Nephron (organoid): ENCODE results near the gene EDA.

ENCODE experiments used
- H3K27ac Mint-ChIP-seq, 3 experiments: 2 replicates each; pipeline ENCODE4 v1.8.0; 2020; ENCODE audit warnings: mixed read lengths in 3 of 3, mild to moderate bottlenecking in 2 of 3, moderate library complexity in 1 of 3
- H3K27me3 Mint-ChIP-seq: 2 replicates; pipeline ENCODE4 v1.8.0; 2021; ENCODE audit warnings: low read depth, mild to moderate bottlenecking, moderate library complexity, mixed read lengths
- H3K36me3 Mint-ChIP-seq: 2 replicates; pipeline ENCODE4 v1.8.0; 2020; ENCODE audit warnings: low read depth, mixed read lengths
- H3K4me1 Mint-ChIP-seq: 2 replicates; pipeline ENCODE4 v1.8.0; 2020; ENCODE audit warnings: mixed read lengths
- H3K4me3 Mint-ChIP-seq, 3 experiments: 2 replicates each; pipeline ENCODE4 v1.8.0; 2020; ENCODE audit warnings: mild to moderate bottlenecking in 3 of 3, mixed read lengths in 3 of 3, moderate library complexity in 2 of 3
- H3K9me3 Mint-ChIP-seq: 2 replicates; pipeline ENCODE4 v1.8.0; 2020; ENCODE audit warnings: mixed read lengths
- TF ChIP-seq, protein P1 (sequence below), 3 experiments: fragments of 200-600 bp; sonication (generic); IDR thresholded peaks; one replicate each; pipeline ENCODE4 v1.5.0; 2021; ENCODE audit warnings: antibody characterized with exemption in 3 of 3; ENCODE audit not compliant: unreplicated experiment in 3 of 3

Gene EDA

DNA sequence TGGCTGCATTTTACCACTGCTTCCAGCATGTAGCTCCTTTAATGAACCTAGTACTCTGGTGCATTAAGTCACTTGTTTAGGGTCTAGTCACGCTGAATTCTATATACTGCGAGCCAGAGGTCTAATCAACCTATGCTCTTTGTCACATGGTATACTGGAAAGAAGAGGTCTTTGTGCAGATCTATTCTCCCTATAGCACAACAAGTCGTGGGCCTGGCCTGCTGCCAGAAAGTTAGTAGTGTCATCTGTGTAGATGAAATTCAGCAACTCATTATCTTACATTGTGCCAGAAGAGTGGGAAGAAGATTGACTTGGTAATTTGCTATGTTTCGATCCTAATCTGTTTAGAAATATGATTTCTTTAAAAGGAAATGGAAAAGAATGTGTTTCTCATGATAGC lies 353.0 kb downstream of the EDA start:
- H3K4me1 Mint-ChIP-seq: no peaks in the 10 kb centered on the region
- TF ChIP-seq, protein P1, sequence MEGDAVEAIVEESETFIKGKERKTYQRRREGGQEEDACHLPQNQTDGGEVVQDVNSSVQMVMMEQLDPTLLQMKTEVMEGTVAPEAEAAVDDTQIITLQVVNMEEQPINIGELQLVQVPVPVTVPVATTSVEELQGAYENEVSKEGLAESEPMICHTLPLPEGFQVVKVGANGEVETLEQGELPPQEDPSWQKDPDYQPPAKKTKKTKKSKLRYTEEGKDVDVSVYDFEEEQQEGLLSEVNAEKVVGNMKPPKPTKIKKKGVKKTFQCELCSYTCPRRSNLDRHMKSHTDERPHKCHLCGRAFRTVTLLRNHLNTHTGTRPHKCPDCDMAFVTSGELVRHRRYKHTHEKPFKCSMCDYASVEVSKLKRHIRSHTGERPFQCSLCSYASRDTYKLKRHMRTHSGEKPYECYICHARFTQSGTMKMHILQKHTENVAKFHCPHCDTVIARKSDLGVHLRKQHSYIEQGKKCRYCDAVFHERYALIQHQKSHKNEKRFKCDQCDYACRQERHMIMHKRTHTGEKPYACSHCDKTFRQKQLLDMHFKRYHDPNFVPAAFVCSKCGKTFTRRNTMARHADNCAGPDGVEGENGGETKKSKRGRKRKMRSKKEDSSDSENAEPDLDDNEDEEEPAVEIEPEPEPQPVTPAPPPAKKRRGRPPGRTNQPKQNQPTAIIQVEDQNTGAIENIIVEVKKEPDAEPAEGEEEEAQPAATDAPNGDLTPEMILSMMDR (IDR thresholded peaks at IDR 0.05; ENCODE audit: unreplicated experiment in 3 of 3): no peak
- H3K4me3 Mint-ChIP-seq: no peak overlapping the region
- no peaks in the 10 kb centered on the region for H3K27me3 Mint-ChIP-seq
- H3K36me3 Mint-ChIP-seq: no peaks in the 10 kb centered on the region
- no peak overlapping the region for H3K27ac Mint-ChIP-seq
- H3K9me3 Mint-ChIP-seq: no peaks in the 10 kb centered on the region

DNA sequence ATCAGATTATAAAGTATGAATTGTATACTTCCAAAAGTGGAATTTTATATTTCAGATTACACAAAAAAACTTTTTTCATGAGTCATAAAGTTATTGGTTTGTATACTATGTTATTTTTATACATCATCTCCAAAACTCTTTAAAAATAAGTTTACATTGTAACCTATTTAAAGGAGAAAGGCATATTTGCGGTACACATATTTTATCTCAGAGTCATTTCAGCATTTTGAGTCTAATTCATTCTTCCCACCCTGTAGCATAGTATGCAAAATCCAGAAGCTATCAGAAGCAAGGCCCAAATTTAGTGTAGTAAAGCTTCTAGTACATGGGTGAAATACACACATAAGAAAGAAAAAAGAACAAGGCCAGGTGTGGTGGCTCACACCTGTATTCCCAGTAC lies 353.5 kb downstream of the EDA start:
- H3K27me3 Mint-ChIP-seq: no peaks in the 10 kb centered on the region
- H3K36me3 Mint-ChIP-seq: no peaks in the 10 kb centered on the region
- H3K4me3 Mint-ChIP-seq: no peak overlapping the region
- TF ChIP-seq, protein P1 (IDR thresholded peaks at IDR 0.05; ENCODE audit: unreplicated experiment in 3 of 3): no peak
- no peaks in the 10 kb centered on the region for H3K4me1 Mint-ChIP-seq
- no peaks in the 10 kb centered on the region for H3K9me3 Mint-ChIP-seq
- no peak overlapping the region for H3K27ac Mint-ChIP-seq

DNA sequence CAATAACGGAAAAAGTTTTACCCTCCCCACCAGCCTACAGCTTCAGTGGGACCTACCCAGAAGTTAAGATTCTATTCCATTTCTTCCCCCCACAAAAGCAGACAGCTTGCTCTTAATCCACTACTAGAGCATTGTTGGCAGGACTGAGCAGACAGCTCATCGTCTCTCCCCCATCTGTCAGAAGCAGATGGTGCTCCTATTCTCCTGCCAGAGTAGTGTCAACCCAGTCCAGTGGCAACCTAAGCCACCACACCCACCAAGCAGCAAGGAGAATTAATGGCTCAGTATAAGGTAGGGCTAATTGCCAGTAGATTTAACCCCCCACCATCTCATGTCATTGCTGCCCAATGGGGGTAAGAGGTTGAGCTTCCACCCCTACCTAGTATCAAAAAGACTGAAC lies 371.8 kb downstream of the EDA start:
- TF ChIP-seq, protein P1 (IDR thresholded peaks at IDR 0.05; ENCODE audit: unreplicated experiment in 3 of 3): no peak
- H3K4me1 Mint-ChIP-seq: no peaks in the 10 kb centered on the region

DNA sequence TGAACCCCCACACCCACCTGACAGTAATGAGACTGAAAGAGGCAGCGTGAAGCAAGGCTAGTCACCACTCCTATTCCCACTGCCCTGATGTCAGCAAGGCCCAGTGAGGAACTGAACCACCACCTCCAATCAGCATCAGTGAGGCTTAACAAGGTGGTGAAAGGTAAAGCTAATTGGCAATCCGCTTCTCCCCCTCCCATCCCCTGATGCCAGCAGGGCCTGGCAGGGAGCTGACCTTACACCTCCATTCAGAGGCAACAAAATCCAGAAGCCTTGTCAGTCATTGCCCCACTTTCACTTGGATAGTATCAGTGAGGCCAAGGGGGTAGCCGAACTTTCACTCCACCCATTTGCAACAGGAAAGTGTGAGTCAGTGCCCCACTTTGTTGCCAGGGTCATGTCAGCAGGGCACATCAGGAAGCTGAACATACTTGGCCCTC lies 373.1 kb downstream of the EDA start:
- H3K27me3 Mint-ChIP-seq: no peaks in the 10 kb centered on the region
- no peak overlapping the region for H3K4me3 Mint-ChIP-seq
- H3K27ac Mint-ChIP-seq: no peak overlapping the region
- H3K9me3 Mint-ChIP-seq: peaks cover 9% of the 10 kb centered on the region
- no peaks in the 10 kb centered on the region for H3K4me1 Mint-ChIP-seq
- TF ChIP-seq, protein P1 (IDR thresholded peaks at IDR 0.05; ENCODE audit: unreplicated experiment in 3 of 3): no peak
- no peaks in the 10 kb centered on the region for H3K36me3 Mint-ChIP-seq

More for the DNA sequence above, 371.8 kb downstream of the EDA start:
- peaks cover 9% of the 10 kb centered on the region for H3K9me3 Mint-ChIP-seq
- no peak overlapping the region for H3K4me3 Mint-ChIP-seq
- no peaks in the 10 kb centered on the region for H3K27me3 Mint-ChIP-seq
- H3K27ac Mint-ChIP-seq: no peak overlapping the region
- no peaks in the 10 kb centered on the region for H3K36me3 Mint-ChIP-seq

DNA sequence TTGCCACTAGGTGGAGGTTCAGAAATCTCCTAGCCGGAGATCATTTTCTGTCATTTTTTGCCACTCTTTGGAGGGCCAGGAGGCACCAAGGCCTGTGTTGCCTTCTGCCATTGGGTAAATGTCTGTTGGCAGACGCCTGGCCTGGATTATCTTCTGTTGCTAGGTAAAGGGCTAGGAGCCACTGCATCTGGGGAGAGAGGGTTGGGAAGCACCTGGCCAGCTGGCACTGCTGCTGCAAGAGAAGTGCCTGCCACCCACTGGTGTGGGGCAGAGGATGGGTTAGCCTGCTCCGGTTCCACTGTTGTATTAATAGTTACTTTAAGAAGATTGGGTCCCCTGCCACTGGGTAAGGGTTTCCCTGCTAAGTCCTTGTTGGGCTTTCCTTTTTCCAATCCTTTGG lies 375.8 kb downstream of the EDA start:
- TF ChIP-seq, protein P1 (IDR thresholded peaks at IDR 0.05; ENCODE audit: unreplicated experiment in 3 of 3): no peak
- Mint-ChIP-seq H3K4me3 (no peak overlapping the region), H3K9me3 (peaks cover 9% of the 10 kb centered on the region), H3K27ac (no peak overlapping the region), H3K36me3 (no peaks in the 10 kb centered on the region), H3K4me1 (no peaks in the 10 kb centered on the region), H3K27me3 (no peaks in the 10 kb centered on the region)

DNA sequence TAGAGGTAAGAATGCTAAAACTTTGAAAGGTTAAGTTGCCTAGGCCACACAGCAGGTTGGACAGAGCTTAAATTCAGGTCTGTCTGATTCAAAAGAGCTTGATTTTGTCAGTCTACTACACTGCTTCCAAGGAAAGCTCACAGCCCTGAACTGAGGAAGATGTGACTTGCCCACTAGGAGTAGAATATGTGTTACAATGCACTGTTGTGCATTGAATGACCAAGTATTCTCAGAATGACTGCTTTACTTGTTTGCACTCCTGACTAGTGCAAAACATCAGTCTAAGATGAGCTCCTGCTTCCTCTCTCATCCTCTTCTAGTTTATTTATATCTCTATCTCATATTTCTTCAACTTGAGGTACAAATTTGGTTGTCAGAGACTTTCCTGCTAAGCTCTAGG lies 377.6 kb downstream of the EDA start:
- no peaks in the 10 kb centered on the region for H3K36me3 Mint-ChIP-seq
- TF ChIP-seq, protein P1 (IDR thresholded peaks at IDR 0.05; ENCODE audit: unreplicated experiment in 3 of 3): no peak
- H3K4me1 Mint-ChIP-seq: no peaks in the 10 kb centered on the region
- no peak overlapping the region for H3K4me3 Mint-ChIP-seq
- H3K9me3 Mint-ChIP-seq: peaks cover 9% of the 10 kb centered on the region
- H3K27me3 Mint-ChIP-seq: no peaks in the 10 kb centered on the region
- no peak overlapping the region for H3K27ac Mint-ChIP-seq
